Activated CD4-positive, alpha-beta T cell treated with anti-CD3 and anti-CD28 coated beads, Interleukin-2, amount 50 U/mL, for 4 hours (primary cell): ENCODE data around the gene TFCP2L1.

Source experiments
- DNase-seq, 2 experiments: peaks; one replicate each; pipeline ENCODE4 v3.0.0-alpha.2; 2020

TFCP2L1 gene

GRCh38 chr2:121212661-121213325 lies 72.2 kb downstream of the TFCP2L1 start:
- no peak for DNase-seq

DNA sequence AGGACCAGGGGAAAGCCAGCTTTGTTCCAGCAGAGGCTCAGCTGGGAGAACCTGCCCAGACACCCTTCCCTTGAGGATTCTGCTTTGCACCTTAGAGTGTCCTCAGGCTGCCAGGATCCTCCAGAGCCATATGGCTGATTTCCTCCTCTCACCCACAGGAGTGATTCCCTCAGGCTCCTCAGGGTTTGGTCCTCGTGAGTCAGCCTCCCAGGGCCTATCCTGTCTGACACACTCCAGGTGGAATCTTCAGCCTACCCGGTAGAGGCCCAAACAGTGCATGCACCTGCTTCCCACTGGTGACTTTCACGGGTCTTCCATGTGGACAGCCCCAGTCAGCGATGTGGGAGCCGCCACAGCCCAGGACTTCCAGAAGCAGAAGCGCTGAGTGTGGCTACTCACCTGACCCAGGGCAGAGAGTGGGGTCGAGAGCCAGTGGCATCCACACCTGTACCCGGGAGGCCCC lies 73.3 kb downstream of the TFCP2L1 start:
- DNase-seq: no peak

DNA sequence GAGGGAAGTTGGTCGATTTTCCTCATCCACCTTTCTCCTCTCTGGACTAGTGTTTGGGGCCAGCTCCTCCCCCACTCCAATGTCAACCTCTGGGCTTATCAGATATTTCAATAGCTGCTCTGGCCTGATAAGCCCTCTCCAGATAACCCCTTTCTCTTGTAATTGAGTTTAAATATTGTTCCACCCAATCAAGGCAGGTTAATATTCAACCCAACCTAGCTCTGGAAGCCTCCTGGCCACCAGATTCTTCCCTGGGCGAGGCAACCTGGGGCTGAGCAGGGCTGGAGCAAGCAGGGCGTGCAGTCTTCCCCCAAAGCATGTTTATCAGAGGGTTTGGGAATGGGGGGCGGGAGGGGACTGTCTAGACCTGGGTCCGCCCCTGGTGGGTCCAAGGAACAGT lies 73.8 kb downstream of the TFCP2L1 start:
- no peak for DNase-seq

DNA sequence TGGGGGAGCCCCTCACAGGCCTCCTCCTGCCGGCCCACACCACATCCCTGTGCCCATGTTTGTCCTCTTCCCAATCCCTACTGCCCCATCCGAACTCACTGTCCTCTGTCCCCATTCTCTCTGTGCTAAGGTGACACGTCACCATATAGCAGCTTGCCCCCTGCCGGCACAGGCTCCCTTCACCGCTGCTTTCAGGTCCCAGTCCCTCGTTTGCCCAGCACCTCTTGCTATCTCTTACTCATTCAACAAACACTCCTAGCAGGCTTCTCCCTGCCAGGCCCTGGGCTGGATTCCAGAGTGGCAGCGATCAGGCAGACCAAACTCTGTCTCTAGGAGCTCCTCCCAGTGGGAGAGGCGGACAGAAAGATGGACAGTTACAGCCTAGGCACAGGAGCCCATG lies 74.3 kb downstream of the TFCP2L1 start:
- DNase-seq: no peak

DNA sequence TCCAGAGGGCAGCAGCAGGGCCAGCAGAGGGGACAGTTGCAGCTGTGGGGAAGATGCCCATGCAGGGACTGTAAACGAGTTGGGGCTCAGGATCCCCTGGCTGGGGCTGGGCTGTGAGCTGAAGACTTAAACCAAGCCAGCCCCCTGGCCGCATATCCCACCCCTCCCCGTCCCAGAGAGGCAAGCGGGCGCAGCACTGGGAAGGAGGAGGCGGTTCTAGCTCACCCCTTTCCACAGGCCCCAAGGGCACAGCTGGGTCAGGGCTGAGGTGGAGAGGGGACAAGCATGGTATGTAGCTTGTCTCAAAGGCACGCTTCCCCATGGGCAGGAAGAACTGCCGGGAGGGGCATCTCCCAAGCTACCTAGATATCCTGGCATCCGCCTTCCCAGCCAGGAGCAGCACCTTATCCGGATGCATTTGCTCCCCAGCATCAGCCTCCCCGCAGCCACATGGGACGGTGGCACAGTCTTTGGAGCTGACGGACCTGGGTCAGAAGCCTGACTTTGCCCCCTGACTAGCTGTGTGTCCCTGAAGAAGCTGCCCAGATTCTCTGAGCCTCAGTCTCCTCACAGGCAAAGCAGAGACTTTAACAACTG lies 75.9 kb downstream of the TFCP2L1 start:
- DNase-seq: no peak

DNA sequence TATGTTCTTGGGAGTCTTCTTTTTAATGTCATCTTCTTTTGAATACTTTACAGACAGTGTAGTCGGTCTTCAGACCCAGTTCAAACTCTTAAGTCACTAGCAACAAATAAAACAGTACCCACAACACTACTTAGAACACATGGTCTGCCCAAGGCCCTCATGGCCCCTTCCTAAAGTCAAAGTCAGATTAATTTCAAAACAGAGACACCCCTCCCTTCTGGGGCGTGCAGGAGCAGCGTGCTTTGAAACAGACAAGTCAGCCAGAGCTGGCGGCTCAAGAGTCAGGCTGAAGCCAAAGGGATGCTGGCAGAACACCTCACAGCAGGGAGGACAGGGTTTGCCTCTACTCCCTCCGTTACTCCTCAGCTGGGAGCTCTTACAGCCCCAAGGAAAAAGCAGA lies 77.5 kb downstream of the TFCP2L1 start:
- no peak for DNase-seq

- DNase-seq: no peak
Measured at GRCh38 chr2:121205321-121205942, 79.6 kb downstream of the TFCP2L1 start.

DNA sequence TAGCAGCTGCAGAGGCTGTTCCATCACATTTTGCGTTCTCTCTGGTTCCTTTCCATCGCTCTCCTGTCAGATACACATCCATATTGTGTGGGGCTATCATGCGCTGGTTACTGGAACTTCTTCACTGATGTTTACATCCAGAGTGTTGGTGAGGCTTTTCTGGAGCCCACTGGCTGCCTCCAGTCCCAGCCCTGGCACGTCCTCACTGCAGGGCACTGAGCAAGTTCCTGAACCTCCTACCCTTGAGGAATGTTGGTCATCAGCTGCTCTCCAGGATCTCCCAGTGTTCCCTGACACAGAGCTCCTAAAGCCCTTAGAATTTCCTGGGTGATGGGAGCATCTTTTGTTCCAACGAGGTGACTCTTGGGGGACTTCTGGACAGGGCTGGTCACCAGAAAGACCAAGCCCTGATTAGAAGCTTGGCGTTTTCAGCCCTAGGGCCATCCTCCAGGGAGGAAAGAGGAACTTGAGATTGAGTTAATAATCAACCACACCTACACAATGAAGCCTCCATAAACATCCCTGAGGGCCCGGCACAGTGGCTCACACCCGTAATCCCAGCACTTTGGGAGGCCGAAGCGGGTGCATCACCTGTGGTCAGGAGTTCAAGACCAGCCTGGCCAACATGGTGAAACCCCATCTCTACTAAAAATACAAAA lies 81.3 kb downstream of the TFCP2L1 start:
- no peak for DNase-seq

GRCh38 chr2:121202541-121203310 lies 82.3 kb downstream of the TFCP2L1 start:
- DNase-seq: no peak

GRCh38 chr2:121201796-121202195 lies 83.2 kb downstream of the TFCP2L1 start:
- no peak for DNase-seq

DNA sequence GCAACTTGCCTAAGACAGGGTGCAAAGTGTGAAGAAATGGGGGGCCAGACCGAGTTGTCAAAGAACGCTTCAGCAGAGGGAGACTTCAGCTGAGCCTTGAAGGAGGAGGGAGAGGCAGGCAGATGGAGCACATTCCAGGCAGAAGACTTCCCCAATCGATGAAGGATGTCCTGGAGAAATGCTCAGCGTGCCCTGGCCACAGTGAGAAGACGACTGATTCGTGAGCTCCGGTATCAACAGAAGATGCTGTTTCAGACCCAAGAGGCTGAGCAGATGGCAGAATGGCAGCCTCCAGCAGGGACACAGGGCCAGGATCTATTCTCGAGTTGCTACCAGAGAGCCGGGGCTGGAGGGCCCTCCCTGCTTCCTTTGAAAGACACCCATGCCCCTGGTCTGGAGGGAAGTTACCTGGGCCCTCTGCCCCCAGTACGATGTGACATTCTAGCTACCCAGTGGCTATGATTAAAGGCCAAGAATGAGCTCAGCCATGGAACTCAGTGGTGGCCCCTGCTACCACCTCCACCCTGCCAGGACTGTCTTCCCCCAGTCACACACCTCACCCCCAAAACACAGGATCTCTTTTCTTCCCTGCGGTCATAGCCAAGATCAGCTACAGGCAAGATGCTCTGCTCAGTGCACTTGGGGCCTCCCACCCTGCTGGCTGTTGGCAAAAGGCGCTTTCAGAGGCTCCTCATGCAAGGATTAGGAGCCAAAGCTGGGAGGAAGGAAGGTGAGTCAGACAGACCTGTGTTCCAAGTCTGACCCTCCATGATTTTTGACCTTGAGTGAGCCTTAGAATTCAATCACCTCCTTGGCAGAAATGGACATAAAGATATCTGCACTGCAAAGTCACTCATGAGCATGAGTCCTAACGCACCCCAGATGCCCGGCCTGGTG lies 84.3 kb downstream of the TFCP2L1 start:
- DNase-seq: no peak

GRCh38 chr2:121200011-121200347 lies 85.0 kb downstream of the TFCP2L1 start:
- no peak for DNase-seq

DNA sequence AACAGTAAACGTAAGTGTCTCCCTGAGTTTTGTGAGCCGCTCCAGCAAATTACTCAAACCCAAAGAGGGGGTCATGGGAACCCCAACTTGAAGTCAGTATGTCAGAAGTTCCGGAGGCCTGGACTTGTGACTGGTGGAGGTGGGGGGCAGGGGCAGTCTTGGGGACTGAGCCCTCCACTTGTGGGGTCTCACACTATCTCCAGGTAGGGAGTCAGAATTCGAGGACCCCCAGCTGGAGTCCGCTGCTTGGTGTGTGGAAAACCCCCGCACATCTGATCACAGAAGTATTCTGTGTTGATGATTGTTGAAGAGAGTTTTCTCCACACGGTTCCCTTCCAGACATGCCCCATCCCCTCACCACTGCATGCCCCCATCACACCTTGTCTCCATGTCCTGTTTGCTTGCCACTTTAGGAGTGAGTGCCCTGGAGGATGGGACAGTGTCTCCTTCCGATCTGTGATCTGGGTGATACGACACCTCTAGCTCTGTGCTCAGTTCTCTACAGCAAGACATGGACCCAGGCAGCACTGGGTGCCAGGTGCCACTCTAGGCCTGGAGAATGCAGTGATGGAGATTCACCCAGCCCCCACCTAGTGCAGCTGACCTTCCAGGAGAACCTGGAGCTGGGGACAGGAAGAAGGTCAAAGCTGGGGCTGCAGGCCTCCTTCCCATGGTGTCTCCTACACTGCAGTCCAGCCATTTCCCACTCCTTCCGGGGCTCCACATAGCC lies 85.6 kb downstream of the TFCP2L1 start:
- no peak for DNase-seq

DNA sequence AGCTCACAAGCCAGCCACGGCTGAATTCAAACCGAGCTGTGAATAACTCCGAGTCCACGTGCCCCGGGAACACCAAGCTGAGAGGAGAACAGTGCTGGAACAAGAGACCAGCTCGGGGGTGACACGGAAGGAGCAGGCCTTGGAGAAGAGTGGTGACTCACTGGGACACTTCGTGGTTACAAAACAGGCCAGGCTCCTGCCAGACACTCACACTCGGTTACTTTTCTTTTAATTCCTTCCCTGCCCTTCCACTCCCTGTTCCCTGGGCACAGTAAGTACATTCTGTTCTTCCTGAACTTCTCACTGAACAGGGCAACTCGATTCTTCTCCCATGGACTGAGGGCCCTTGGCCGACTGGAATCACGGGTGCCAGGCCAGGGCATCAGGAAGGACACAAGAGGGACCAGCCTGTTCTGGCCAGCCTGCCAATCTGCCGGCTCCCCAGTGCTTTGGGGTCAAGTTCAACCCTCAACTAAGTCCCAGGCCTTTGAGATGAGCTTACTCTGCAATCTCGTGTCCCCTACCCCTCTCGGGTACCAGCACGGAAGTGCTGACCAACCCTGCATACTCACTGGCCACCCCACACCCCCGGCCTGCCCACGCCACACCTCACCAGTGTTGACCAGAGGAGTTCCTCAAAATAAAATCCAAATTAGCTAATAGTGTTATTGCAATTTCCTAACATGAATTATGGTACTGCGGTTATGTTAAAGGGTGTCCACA lies 87.5 kb downstream of the TFCP2L1 start:
- no peak for DNase-seq

- no peak for DNase-seq
Measured at GRCh38 chr2:121196849-121197155, 88.2 kb downstream of the TFCP2L1 start.

DNA sequence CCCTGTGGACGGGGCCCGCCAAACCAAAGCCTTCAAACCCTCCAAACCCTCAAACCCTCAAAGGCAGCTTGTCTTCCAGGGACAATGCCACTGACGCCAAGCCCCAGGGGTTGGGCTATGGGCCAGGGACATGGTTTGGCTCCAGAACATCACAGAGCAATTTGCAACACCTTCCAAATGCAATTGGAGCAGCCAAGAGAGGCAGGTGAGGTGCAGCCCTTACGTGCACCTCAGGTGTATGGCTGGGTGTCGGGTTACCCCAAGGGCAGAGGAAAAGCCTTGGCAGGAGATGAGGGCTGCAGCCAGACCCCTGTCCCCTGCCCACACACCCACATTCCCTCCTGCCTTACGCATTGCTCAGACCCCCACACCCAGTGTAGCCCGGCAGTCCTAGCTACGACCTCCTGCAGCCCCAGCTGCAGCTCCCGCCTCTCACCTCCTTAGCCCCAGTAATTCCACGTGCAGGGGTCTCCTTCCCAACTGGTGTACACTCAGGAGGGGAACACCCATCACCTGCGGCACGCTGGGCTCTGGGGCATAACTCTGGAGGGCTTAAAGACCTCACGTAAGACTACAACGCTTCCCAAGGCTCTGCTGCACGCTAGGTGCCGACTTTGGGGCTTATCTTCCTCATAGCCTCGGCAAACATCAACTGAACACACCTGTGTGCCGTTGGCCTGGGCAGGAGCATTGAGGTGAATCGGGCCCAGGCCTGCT lies 88.7 kb downstream of the TFCP2L1 start:
- no peak for DNase-seq

- DNase-seq: no peak
Measured at GRCh38 chr2:121195036-121195435, 90.0 kb downstream of the TFCP2L1 start.

DNA sequence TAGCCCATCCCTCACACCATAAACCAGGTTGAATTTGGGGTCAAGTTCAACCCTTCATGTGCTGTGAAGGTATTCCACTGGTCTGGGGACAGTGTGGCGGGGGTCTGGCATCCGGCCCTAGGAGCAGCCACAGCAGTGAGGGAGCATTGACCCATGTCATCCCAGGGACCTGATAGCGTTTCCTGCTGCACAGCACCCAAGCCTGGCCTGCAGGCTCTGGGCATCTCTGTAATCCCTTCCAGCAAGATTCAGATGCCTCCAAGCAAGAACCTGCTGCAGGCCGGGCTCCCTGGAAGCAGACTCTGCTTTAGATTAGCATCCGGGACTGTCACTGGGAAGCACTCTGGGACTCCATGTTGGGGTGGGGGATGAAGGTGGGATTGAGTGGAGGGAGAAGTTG lies 90.4 kb downstream of the TFCP2L1 start:
- DNase-seq: no peak

DNA sequence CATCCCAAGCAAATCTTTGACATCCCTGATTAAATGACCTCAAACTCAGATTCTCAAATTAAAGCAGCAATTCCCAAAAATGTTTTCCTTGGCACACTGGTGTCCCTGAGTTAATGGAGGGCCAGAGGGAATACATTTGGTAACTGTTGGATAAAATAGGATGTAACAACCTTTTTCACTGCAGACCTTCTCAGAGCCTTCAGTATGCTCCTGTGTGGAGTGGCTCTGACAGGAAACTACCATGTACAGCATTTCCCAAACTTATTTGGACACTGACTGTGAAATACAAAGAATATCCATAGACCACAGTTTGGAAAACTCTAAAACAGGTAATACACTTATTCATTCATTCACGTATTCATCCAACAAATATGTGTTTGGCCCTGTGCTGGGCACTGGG lies 91.8 kb downstream of the TFCP2L1 start:
- no peak for DNase-seq

DNA sequence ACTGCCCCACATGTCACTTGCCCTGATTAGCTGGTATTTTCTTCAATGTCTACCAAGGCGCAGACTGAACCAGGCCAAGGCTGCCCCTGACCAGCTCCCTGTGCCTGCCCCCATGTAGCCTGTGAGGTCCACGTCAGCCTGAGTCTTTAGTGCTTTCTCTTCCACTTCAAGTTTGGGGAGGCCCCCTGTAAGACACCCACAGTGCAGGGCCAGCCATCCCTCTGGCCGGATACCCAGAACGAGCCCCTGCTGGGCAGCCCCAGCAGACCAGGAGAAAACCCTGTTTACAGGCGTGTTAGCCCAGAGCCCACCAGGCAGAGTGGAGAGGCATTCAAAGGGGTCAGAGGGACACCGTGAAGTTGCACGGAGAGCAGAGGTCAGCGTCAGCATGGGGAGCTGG lies 92.4 kb downstream of the TFCP2L1 start:
- DNase-seq: no peak
